ENCODE measurements around the gene PIP5K1C. TPM values are rescaled to one million over a fixed set of nuclear protein-coding genes. Genes with fewer than 3 reads are reported as not detected.

Gene PIP5K1C
- total RNA-seq, 1 donor from 2014 or later: 25.0 TPM

GRCh38 chr19:3611841-3612240 is 88.4 kb downstream of the PIP5K1C start:
- DNase-seq (ENCODE audit: low spot score): no peak

GRCh38 chr19:3610745-3611717 is 89.2 kb downstream of the PIP5K1C start:
- DNase-seq (ENCODE audit: low spot score): no peak

- DNase-seq (ENCODE audit: low spot score): no peak
Observed at GRCh38 chr19:3609779-3610719, 90.2 kb downstream of the PIP5K1C start.

GRCh38 chr19:3608750-3609322 is 91.4 kb downstream of the PIP5K1C start:
- DNase-seq (ENCODE audit: low spot score): no peak

- no peak for DNase-seq (ENCODE audit: low spot score)
Observed at GRCh38 chr19:3608079-3608641, 92.1 kb downstream of the PIP5K1C start.

- peak; percentile 25 for DNase-seq (ENCODE audit: low spot score)
Observed at GRCh38 chr19:3607303-3608078, 92.8 kb downstream of the PIP5K1C start.

GRCh38 chr19:3606690-3607289 is 93.5 kb downstream of the PIP5K1C start, which contains the start of gene TBXA2R:
Gene TBXA2R (minus strand): TSS chr19:3606875. CDS start chr19:3600634, 6,241 bp downstream.
- DNase-seq (ENCODE audit: low spot score): peak; percentile 63

- no peak for DNase-seq (ENCODE audit: low spot score)
Observed at GRCh38 chr19:3606174-3606689, 94.0 kb downstream of the PIP5K1C start.

GRCh38 chr19:3605770-3606169 is 94.5 kb downstream of the PIP5K1C start:
- DNase-seq (ENCODE audit: low spot score): no peak

- DNase-seq (ENCODE audit: low spot score): no peak
Observed at GRCh38 chr19:3605361-3605760, 94.9 kb downstream of the PIP5K1C start.

- no peak for DNase-seq (ENCODE audit: low spot score)
Observed at GRCh38 chr19:3604987-3605343, 95.3 kb downstream of the PIP5K1C start.

GRCh38 chr19:3604227-3604986 is 95.9 kb downstream of the PIP5K1C start:
- no peak for DNase-seq (ENCODE audit: low spot score)

GRCh38 chr19:3603121-3603811 is 97.0 kb downstream of the PIP5K1C start:
- no peak for DNase-seq (ENCODE audit: low spot score)

GRCh38 chr19:3601021-3601420 is 99.2 kb downstream of the PIP5K1C start:
- DNase-seq (ENCODE audit: low spot score): no peak

GRCh38 chr19:3599776-3600187 is 100.5 kb downstream of the PIP5K1C start:
- DNase-seq (ENCODE audit: low spot score): no peak

- DNase-seq (ENCODE audit: low spot score): no peak
Observed at GRCh38 chr19:3595521-3596061, 104.7 kb downstream of the PIP5K1C start.

GRCh38 chr19:3593156-3593555 is 107.1 kb downstream of the PIP5K1C start:
- no peak for DNase-seq (ENCODE audit: low spot score)
